ENCODE data around the gene CRYL1. TPM values are rescaled to one million over a fixed set of nuclear protein-coding genes. Genes with fewer than 3 reads are reported as not detected.

Gene CRYL1
- total and polyA plus RNA-seq, 9 of the 15 experiments (the other 6 are each of a cell fraction or from before 2014, with no cell fraction given): 1.0 to 6.9 (median 2.4) TPM

DNA sequence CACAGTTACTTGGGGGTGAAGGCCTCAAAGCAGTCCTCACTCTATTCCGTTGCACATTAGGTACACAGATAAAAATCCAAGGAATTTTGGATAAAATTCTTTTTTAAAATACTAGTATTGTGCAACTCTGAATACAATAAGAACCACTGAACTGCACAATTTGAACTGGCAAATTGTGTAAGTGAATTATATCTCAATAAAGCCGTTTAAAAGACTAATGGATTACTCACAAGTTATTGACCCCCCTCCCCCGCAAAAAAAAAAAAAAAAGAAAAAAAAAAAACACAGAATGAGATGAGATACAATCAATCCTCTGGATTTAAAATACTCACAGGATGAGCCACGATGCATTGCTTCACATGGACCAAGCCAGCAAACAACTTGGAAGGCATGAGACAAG lies 86.4 kb downstream of the CRYL1 start:
- POLR2A ChIA-PET: interaction anchor here (0.6 kb wide), 2 partner anchors 23 to 562 kb away, joined by 4 read pairs; no protein-coding TSS in a partner anchor

DNA sequence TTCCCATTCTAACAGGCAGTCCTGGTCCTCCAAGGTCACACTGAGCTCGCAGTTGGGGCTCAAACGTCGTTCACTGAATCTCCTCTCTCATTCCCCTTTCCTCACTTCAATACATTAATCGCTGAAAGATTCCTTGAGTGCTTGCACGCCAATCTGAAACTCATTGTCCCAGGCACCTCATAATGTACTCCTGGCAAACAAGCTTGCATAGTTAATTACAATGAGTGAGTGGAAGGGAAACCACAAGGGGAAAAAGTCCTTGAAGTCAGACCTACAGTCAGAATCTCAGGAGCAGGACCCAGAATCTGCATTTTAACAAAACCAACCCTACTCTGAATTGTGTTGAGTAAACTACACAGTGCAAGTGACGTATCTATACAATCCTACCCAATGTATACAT lies 86.9 kb downstream of the CRYL1 start:
- no peaks in the 10 kb centered on the region; a peak in 1 of 5 replicates for H3K4me1 ChIP-seq (replicated peaks in 1 of 2; ENCODE audit: control insufficient read depth in 2 of 2, insufficient read depth in 2 of 2, low read length in 2 of 2)
- no peaks in the 10 kb centered on the region for H3K9me1 ChIP-seq (ENCODE audit: control insufficient read depth, insufficient read depth, low read length)
- H3K36me3 ChIP-seq (ENCODE audit: control insufficient read depth, insufficient read depth, low read length): no peaks in the 10 kb centered on the region
- no peak for DNase-seq (ENCODE audit: extremely low read depth in 1 of 4, low spot score in 3 of 4)
- H3K4me2 ChIP-seq (ENCODE audit: insufficient read depth, low read length): no peak overlapping the region
- POLR2A ChIA-PET: interaction anchor here (0.6 kb wide), 2 partner anchors 24 to 562 kb away, joined by 4 read pairs; no protein-coding TSS in a partner anchor
- BruUV-seq (replicated peaks): no TSS peak
- peaks cover 0 to 16% of the 10 kb centered on the region in 2 experiments; a peak in 2 of 5 replicates for H3K27me3 ChIP-seq (ENCODE audit: control insufficient read depth in 2 of 2, insufficient read depth in 2 of 2, low read length in 2 of 2)
- intact Hi-C loops (cut with micrococcal nuclease): no loop called here
- 4% methylated on average over 6 of the region's 6 CpGs for WGBS (ENCODE audit: insufficient coverage, low coverage, missing lambda C conversion rate)
- H2AFZ ChIP-seq (ENCODE audit: low read depth, low read length): no peak overlapping the region
- H4K20me1 ChIP-seq (replicated peaks; ENCODE audit: control insufficient read depth, insufficient read depth, low read length): no peaks in the 10 kb centered on the region
- H3K4me3 ChIP-seq: no peak overlapping the region
- H3K9me3 ChIP-seq (replicated peaks; ENCODE audit: control insufficient read depth, insufficient read depth, low read depth, low read length): no peaks in the 10 kb centered on the region
- no peak for FAIRE-seq
- CTCF ChIA-PET (ENCODE audit: low intra/inter-chr PET ratio): no interaction called here
- ATAC-seq: no peak
- no peak overlapping the region for H3K9ac ChIP-seq (ENCODE audit: insufficient read depth in 1 of 2, low read depth in 2 of 2, low read length in 2 of 2)
- in situ Hi-C loops (cut with MboI): no loop called here
- no peaks in the 10 kb centered on the region for H3K79me2 ChIP-seq (ENCODE audit: control insufficient read depth, insufficient read depth, low read length)
- no peak overlapping the region for H3K27ac ChIP-seq (ENCODE audit: extremely low read depth, low read depth, low read length)
- TF ChIP-seq POLR2A (conservative IDR thresholded peaks at IDR 0.05) (no peak), ATF1 (CRISPR knock-in tag; IDR thresholded peaks at IDR 0.05) (no peak), ATF1 (tag; IDR thresholded peaks at IDR 0.05) (no peak), ZBTB34 (CRISPR knock-in tag; IDR thresholded peaks at IDR 0.05) (no peak), STAG1 (CRISPR knock-in tag; IDR thresholded peaks at IDR 0.05; ENCODE audit: borderline replicate concordance) (no peak), SIN3A (IDR thresholded peaks at IDR 0.05; ENCODE audit: borderline replicate concordance in 2 of 2, control insufficient read depth in 1 of 2, low read depth in 2 of 2, low read length in 2 of 2) (no peak), SUPT5H (IDR thresholded peaks at IDR 0.05) (no peak), ZNF263 (CRISPR knock-in tag; IDR thresholded peaks at IDR 0.05; ENCODE audit: borderline replicate concordance) (no peak), ZFPM2 (CRISPR knock-in tag; IDR thresholded peaks at IDR 0.05) (no peak)

More for the DNA sequence above, 86.4 kb downstream of the CRYL1 start:
- CTCF ChIA-PET (ENCODE audit: low intra/inter-chr PET ratio): no interaction called here
- Histone ChIP-seq H3K9ac (ENCODE audit: insufficient read depth in 1 of 2, low read depth in 2 of 2, low read length in 2 of 2) (no peak overlapping the region), H3K4me2 (ENCODE audit: insufficient read depth, low read length) (no peak overlapping the region), H3K9me3 (replicated peaks; ENCODE audit: control insufficient read depth, insufficient read depth, low read depth, low read length) (no peaks in the 10 kb centered on the region), H3K36me3 (ENCODE audit: control insufficient read depth, insufficient read depth, low read length) (no peaks in the 10 kb centered on the region), H3K27me3 (ENCODE audit: control insufficient read depth in 2 of 2, insufficient read depth in 2 of 2, low read length in 2 of 2) (peaks cover 0 to 16% of the 10 kb centered on the region in 2 experiments; a peak in 2 of 5 replicates), H3K9me1 (ENCODE audit: control insufficient read depth, insufficient read depth, low read length) (no peaks in the 10 kb centered on the region), H2AFZ (ENCODE audit: low read depth, low read length) (no peak overlapping the region), H3K4me1 (replicated peaks in 1 of 2; ENCODE audit: control insufficient read depth in 2 of 2, insufficient read depth in 2 of 2, low read length in 2 of 2) (no peaks in the 10 kb centered on the region; a peak in 1 of 5 replicates), H3K79me2 (ENCODE audit: control insufficient read depth, insufficient read depth, low read length) (no peaks in the 10 kb centered on the region), H3K27ac (ENCODE audit: extremely low read depth, low read depth, low read length) (no peak overlapping the region), H4K20me1 (replicated peaks; ENCODE audit: control insufficient read depth, insufficient read depth, low read length) (no peaks in the 10 kb centered on the region), H3K4me3 (no peak overlapping the region)
- intact Hi-C loops (cut with micrococcal nuclease) (no loop called here), in situ Hi-C loops (cut with MboI) (no loop called here)
- DNase-seq (ENCODE audit: extremely low read depth in 1 of 4, low spot score in 3 of 4): no peak
- no peak for ATAC-seq
- no peak for FAIRE-seq
- TF ChIP-seq ZKSCAN3 (CRISPR knock-in tag; IDR thresholded peaks at IDR 0.05) (no peak), ZNF197 (CRISPR knock-in tag; IDR thresholded peaks at IDR 0.05; ENCODE audit: low read depth) (no peak), ETS2 (tag; IDR thresholded peaks at IDR 0.05; ENCODE audit: borderline replicate concordance, poor library complexity, severe bottlenecking) (no peak), ZBTB7A (IDR thresholded peaks at IDR 0.05; ENCODE audit: borderline replicate concordance, control insufficient read depth, low read depth, low read length) (no peak), CC2D1A (IDR thresholded peaks at IDR 0.05) (no peak), ZC3H4 (CRISPR knock-in tag; IDR thresholded peaks at IDR 0.05; ENCODE audit: borderline replicate concordance) (no peak)
- WGBS (ENCODE audit: insufficient coverage, low coverage, missing lambda C conversion rate): 2% methylated on average over 3 of the region's 4 CpGs
- BruUV-seq (replicated peaks): no TSS peak

All from K562 (cell line).